Right renal pelvis (tissue), 4 donors: Measurements from ENCODE around the gene ITGA2B. TPM values are rescaled to one million over a fixed set of nuclear protein-coding genes. Genes with fewer than 3 reads are reported as not detected.
"Not testable (repeated sequence)": the region's sequence is repeated elsewhere in the genome, so short reads cannot be mapped to it uniquely, and the experiment has no call there.

Experiments
- DNase-seq, 4 donors: peaks; one replicate each; pipeline ENCODE4 v3.0.0-alpha.2; 2013; ENCODE audit warnings: low read depth in 4 of 4, low spot score in 3 of 4, missing footprints in 1 of 4
- polyA plus RNA-seq, 4 donors: library from polyadenylated mRNA; unstranded; fragments of 120-200 nt; gene quantifications; one replicate each; pipeline ENCODE4 v1.2.1, GENCODE V29; 2013; ENCODE audit not compliant: insufficient read length in 4 of 4

ITGA2B gene
- polyA plus RNA-seq, 4 donors, result 4.0 to 8.9 (median 5.3) TPM

DNA sequence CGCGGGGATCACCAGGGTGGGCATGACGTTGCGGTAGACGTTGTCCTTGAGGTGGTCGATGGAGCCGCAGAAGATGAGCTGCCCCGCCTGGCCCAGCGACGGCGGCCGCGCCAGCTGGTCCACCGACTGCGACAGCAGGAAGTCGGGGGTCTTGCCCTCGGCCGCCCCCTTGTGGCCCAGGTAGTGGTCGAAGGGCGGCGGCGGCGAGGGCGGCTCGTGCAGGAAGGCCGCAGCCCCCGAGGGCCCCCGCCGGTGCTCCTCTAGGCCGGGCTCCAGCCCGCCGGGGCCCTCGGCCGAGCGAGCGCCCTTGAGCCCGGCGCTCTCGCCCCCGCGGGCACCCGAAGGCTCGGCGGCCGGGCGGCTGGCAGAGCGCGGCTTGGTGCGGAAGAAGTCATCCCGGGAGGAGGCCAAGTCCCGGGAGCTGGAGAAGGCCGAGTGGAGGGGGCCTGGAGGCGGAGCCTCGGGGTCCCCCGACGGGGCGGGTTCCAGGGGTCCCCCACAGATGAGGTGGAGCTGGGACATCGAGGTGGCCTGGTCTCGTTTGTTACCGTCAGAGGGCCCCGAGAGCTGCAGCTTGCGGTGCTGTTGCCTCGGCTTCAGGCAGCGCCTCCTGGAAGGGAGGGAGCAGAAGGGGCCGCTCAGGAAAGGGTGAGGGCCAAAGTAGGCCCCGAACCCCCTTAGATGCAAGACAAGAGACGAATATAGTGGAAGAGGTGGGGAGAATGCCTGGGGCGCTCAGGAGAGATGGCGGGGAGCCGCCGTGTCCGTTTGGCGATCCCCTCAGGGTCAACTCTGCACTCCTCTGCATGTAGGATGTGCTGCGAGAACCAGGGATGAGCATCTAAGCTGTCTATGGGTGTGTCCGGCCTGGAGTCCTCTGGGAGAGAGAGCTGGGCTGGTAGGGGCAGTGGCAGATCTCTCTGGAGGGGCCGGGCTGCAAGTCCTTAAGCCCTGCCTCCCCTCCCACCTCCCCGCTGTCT lies 34.6 kb downstream of the ITGA2B start:
- no peak for DNase-seq

DNA sequence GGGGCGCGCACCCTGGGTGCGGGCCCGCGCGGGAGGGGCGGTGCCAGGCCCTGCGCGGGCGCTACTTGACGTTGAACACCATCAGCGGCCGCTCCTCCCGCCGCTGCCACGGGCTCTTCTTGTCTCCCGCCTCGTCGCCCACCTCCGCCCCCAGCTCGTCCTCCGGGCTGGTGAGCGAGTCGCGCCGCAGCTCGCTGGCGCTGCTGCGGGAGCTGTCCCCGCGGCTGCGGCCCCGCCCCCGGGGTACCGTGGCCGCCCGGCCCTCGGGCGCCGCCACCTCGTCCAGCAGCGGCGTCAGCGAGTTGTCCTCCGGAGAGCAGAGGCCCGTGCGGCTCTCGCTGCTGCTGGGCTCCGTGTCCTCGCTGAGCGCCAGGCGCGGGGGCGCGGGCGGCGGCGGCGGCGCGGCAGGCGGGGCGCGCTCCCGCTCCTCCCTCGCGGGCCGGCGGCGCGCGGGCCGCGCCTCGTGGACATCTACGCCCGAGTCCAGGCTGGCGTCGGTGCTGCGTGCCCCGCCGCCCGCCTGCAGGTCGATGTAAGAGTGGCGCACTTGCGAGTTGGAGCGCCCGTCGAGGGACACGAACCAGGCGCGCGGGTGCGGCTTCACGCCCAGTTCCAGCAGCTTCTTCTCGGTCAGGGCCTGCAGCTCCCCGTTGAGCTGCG lies 35.6 kb downstream of the ITGA2B start:
- DNase-seq, result no peak

DNA sequence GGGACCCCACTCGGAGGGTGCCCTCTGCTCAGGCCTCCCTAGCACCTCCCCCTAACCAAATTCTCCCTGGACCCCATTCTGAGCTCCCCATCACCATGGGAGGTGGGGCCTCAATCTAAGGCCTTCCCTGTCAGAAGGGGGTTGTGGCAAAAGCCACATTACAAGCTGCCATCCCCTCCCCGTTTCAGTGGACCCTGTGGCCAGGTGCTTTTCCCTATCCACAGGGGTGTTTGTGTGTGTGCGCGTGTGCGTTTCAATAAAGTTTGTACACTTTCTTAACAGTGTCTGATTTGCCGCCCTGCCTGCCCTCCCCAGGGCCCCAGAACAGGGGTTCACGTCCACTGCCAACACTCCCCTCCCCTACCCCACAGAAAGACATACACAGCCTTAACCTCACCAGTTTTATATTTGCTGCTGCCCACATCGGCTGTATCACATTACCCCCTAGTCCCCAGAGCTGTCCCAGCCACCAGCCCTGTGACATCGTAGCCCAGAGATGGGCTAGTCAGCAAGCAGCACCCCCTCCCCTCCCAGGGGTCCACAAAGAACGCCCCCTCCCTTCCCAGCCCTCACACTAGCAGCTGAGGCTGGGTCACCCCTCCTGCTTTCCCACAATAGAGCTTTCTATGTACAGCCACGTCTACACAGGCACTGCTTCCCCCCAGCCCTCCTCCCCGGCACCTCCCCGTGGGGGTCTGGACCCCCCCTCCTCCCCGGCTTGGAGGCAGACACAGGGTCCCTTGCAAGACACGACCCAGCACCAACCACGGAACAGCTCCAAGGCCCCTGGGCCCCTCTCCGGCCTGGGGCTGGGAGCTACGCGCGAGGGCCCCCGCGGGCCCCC lies 36.4 kb downstream of the ITGA2B start:
- no peak for DNase-seq

DNA sequence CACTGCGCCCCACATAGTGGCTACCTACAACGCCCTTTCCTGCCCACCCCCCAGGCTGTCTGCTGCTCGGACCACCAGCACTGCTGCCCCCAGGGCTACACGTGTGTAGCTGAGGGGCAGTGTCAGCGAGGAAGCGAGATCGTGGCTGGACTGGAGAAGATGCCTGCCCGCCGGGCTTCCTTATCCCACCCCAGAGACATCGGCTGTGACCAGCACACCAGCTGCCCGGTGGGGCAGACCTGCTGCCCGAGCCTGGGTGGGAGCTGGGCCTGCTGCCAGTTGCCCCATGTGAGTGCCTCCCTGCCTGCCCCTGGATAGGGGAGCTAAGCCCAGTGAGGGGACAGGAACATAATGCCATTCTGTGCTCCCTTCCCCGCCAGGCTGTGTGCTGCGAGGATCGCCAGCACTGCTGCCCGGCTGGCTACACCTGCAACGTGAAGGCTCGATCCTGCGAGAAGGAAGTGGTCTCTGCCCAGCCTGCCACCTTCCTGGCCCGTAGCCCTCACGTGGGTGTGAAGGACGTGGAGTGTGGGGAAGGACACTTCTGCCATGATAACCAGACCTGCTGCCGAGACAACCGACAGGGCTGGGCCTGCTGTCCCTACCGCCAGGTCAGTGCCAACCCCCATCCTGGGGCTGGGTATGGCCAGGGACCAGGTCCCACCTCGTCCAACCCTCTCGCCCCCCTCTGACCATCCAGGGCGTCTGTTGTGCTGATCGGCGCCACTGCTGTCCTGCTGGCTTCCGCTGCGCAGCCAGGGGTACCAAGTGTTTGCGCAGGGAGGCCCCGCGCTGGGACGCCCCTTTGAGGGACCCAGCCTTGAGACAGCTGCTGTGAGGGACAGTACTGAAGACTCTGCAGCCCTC lies 37.3 kb downstream of the ITGA2B start:
- DNase-seq, result no peak

DNA sequence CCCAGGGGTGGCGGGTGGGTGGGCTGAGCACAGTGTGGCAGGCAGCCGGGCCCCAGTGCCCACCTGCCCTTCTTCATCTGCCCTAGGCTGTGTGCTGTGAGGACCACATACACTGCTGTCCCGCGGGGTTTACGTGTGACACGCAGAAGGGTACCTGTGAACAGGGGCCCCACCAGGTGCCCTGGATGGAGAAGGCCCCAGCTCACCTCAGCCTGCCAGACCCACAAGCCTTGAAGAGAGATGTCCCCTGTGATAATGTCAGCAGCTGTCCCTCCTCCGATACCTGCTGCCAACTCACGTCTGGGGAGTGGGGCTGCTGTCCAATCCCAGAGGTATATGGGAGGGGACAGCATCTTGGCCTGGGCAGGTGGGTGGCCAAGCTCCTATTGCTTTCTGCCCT lies 38.0 kb downstream of the ITGA2B start:
- DNase-seq, result no peak

DNA sequence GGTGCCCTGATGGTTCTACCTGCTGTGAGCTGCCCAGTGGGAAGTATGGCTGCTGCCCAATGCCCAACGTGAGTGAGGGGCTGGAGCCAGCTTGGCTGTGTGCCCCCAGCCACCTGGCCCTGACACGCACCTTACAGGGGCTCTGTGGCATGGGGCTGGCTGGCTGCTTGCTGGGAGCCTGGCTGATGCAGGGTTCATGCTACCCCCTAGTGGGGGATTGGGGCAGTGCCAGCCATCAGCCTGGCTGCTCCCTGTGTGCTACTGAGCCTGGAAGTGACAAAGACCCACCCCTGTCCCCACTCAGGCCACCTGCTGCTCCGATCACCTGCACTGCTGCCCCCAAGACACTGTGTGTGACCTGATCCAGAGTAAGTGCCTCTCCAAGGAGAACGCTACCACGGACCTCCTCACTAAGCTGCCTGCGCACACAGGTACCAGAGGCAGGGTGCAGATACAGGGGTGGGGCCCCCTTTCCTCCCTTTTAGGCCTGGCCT lies 38.7 kb downstream of the ITGA2B start:
- DNase-seq, result peak in 1 of 4 donors; percentile 36

DNA sequence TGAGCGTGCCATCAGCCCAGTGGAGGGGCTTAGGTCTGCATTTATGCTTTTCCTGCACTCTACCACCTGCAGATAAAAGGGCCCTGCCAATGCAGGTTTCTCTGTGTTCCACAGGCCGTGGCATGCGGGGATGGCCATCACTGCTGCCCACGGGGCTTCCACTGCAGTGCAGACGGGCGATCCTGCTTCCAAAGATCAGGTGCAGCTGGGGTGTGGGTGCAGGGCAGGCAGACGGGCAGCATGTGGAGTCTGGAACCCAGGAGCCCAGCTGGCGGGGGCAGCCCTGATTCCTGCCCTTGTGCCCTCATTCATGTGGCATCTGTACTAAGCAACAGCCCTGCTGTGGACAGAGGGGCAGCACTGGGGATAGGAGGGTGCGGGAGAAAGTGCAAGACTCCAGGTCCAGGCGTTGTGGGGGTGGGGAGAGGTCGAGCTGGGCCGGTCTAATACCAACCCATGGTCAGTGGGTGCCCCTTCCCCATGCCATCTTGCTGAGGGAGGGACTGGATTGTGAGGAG lies 39.8 kb downstream of the ITGA2B start:
- DNase-seq, result no peak

DNA sequence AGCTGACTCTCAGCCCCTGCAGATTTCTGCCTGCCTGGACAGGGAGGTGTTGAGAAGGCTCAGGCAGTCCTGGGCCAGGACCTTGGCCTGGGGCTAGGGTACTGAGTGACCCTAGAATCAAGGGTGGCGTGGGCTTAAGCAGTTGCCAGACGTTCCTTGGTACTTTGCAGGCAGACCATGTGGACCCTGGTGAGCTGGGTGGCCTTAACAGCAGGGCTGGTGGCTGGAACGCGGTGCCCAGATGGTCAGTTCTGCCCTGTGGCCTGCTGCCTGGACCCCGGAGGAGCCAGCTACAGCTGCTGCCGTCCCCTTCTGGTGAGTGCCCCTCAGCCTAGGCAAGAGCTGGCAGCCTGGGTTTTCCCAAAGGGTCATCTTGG lies 40.5 kb downstream of the ITGA2B start:
- DNase-seq, result no peak

DNA sequence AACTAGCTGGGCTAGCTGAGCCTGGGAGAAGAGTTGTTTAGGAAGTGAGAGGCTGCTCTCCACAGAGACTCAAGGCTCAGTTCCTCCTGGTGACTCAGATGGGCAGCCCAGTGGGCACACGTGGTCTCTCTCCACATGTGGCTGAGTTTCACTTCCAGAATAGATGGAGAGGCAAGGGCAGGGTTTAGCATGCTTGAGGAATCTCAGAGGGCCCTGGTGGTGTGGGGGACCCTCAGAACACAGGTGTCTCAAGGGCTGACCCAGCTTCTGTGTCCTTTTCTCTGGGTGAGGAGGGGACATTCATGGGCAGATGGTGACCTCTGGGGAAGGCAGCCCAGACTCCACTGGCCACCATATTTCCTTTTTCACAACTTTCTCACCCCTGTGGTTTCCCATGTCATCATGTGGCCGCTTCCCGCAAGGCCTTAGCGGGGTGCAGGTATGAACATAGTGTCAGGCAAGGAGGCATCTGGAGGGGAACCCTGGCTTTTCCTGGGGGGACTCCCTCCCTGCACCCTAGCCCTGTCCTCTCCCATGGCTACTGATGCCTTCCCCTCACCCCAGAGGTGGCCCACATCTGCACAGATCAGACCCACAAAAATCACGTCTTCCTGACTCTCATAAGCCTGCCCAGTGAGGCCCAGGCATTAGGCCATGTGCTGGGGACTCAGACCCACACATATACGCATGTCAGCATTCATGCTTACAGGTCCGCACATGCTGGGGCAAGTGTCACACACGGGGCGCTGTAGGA lies 41.0 kb downstream of the ITGA2B start:
- DNase-seq, result no peak

DNA sequence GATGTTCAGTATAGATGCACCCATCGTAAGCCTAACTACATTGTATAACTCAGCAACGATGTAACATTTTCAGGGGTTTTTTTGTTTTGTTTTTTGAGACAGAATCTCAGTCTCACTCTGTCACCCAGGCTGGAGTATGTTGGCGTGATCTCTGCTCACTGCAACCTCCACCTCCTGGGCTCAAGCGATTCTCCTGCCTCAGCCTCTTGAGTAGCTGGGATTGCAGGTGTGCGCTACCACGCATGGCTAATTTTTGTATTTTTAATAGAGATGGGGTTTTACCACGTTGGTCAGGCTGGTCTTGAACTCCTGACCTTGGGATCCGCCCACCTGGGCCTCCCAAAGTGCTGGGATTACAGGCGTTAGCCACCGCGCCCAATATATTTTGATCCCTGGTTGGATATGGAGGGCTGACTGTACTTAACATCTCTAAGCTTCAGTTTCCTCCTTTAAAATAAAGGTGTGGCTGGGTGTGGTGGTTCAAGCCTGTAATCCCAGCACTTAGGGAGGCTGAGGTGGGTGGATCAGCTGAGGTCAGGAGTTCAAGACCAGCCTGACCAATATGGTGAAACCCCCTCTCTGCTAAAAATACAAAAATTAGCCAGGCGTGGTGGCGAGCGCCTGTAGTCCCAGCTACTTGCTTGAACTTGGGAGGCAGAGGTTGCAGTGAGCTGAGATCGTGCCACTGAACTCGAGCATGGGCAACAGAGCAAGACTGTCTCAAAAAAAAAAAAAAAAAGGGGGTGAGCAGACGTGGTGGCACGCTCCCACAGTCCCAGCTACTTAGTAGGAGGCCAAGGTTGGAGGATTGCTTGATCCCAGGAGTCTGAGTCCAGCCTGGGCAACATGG lies 42.0 kb downstream of the ITGA2B start:
- DNase-seq, result not testable (repeated sequence)

DNA sequence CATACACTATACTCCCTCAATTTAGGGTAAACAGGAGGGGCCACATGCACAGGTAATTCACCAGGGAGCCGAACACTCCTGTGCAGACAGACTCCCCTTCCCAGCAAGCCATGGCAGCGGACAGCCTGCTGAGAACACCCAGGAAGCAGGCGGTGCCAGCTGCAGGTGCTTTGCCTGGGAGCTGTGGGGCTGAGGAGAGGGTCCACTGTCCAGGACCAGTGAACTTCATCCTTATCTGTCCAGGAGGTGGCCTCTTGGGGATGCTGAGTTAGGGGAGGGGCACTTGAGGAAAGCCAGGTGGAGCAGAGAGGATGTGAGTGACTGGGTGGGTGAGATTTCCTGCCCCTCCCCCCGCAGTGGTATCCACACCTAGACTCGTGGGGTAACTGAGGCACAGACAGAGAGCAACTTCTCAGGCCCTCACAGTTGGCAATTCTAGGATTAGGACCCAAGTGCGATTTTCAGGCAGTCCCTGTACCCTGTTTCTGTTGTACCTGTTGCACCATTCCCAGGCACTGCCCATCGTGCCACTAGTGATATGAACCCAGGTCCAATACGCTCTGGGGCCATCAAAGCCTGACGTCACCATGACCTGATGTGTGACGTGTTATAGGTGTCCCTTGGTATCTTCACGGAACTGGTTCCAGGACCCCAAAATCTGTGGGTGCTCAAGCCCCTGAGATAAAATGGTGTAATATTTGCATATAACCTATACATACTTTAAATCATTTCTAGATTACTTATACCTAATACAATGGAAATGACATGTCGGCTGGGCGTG lies 43.2 kb downstream of the ITGA2B start:
- no peak for DNase-seq

DNA sequence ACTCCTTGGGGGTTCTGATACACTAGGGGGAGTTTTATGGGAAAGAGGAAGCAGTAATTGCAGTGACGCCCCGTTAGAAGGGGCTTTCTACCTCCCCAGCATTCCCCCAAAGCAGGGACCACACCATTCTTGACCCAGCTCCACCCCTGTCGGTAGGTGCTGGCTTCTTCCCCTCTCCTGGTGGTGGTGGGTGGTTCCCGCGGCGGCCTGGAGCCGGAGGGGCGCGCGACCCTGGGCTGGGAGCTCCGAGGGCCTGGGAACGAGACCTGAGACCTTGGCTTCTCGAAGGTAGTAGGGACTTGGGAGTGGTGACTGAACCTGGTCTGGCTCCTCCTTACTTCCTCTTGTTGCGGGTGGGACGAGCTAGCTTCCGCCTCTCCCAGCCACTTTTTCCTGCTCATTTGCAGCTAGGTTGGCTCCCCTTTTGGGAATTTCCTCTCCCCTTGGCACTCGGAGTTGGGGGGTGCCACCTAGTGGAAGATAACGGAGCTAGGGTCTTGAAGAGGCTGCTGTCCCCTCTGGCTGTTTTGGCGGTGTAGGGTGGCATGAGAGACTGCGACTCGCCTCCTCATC lies 43.9 kb downstream of the ITGA2B start:
- DNase-seq, result peak in 1 of 4 donors; percentile 62

DNA sequence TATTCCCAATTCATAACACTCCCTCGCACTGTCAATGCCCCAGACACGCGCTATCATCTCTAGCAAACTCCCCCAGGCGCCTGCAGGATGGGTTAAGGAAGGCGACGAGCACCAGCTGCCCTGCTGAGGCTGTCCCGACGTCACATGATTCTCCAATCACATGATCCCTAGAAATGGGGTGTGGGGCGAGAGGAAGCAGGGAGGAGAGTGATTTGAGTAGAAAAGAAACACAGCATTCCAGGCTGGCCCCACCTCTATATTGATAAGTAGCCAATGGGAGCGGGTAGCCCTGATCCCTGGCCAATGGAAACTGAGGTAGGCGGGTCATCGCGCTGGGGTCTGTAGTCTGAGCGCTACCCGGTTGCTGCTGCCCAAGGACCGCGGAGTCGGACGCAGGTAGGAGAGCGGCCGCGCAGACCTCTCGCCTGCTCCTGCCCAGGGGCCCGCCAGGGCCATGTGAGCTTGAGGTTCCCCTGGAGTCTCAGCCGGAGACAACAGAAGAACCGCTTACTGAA lies 44.5 kb downstream of the ITGA2B start, which contains the start of gene GRN:
Gene GRN, plus strand, starts transcription at position 364 of the 515 bp plus-strand sequence. CDS start 3,863 bp downstream, outside the sequence.
- peak; percentile 88 to 99 (median 98) for DNase-seq

DNA sequence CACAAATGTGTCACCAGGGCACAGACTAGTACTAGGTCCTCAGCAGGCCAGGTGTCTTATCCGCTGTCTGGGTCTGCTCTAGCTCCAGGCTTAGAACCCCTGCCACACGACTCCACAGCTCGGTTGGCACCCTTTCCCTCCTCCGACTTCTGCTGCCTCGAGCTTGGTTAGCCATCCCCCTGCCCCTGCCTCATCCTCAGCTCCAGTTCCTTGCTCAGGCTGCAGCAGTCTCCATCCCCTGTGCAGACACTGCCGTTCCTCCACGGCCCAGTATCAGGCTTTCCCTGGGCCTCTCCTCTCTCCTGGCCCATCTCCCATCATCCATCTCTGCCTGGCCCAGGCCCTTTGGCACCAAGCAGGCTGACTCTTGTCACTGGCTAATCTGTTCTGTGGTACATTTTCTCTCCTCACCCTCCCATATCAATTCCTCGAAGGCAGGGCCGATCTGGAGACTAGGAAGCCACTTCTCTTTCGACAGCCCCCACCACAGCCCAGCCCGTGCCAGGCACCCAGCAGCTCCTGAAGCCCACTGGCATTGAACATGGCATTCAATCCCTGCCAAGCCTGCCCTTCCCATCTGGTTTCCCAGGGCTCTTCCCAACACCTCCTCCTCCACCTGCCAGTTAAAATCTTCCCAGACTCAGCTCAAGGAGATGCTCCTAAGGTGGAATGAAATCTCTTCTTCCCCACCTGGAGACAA lies 45.8 kb downstream of the ITGA2B start:
- no peak for DNase-seq

DNA sequence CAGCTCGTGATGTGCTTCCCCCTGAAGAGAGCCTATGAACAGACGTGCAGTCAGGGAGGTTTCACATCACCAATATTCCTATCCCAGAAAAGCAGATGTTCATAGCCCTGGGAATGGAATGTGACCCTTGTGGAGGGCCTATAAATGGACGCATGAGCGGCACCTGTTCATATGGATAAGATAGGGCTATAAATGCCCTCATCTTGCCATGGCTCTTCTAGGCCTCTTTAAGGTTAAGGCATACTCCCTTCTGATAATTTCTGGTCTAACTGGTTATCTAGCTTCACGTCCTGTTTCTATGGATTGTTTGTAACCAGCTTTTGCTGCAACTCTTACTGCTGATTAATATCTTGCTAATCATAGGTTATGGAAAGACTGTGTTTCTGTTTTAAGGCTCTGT lies 48.9 kb downstream of the ITGA2B start:
- not testable (repeated sequence) for DNase-seq

DNA sequence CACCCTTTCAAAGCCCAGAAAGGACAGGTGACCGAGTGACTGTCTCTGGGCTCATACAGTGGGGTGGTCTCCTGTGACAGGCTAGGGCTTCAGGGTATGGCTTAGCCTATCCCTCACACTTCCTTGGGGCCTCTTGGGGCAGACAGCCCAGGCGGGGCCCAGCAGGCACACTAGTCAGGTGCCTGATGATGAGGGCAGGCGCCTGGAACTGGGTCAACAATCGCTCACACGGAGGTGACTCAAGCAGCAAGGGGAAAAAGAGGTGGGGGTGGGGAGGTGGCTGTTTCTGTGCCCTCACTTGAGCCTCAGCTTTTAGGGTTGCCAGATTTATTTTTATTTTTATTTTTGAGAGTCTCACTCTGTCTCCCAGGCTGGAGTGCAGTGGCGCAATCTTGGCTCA lies 50.7 kb downstream of the ITGA2B start:
- no peak for DNase-seq
